Smooth muscle cell of the brain vasculature (primary cell): Measurements from ENCODE around the gene CMSS1.

Experiments
- DNase-seq: peaks from one replicate; pipeline ENCODE4 v3.0.0-alpha.2; 2012; ENCODE audit warnings: low read depth, low spot score

Gene CMSS1

GRCh38 chr3:100173961-100174360 lies 356.3 kb downstream of the CMSS1 start:
- no peak for DNase-seq

GRCh38 chr3:100175637-100176280 lies 358.1 kb downstream of the CMSS1 start:
- no peak for DNase-seq

- DNase-seq = no peak
These were observed 362.2 kb downstream of the CMSS1 start for GRCh38 chr3:100179692-100180349.

- no peak for DNase-seq
These were observed 366.0 kb downstream of the CMSS1 start for GRCh38 chr3:100183608-100184125.

GRCh38 chr3:100184948-100185570 lies 367.4 kb downstream of the CMSS1 start:
- DNase-seq = no peak

- no peak for DNase-seq
These were observed 368.2 kb downstream of the CMSS1 start for GRCh38 chr3:100185847-100186246.

- DNase-seq = no peak
These were observed 371.8 kb downstream of the CMSS1 start for GRCh38 chr3:100189444-100189964.

GRCh38 chr3:100195375-100195774 lies 377.7 kb downstream of the CMSS1 start:
- no peak for DNase-seq

GRCh38 chr3:100197876-100198275 lies 380.2 kb downstream of the CMSS1 start:
- DNase-seq = no peak

GRCh38 chr3:100198579-100199269 lies 381.1 kb downstream of the CMSS1 start:
- no peak for DNase-seq

GRCh38 chr3:100205171-100205570 lies 387.5 kb downstream of the CMSS1 start:
- no peak for DNase-seq

- DNase-seq = no peak
These were observed 389.0 kb downstream of the CMSS1 start for GRCh38 chr3:100206687-100207086.

GRCh38 chr3:100207886-100208285 lies 390.2 kb downstream of the CMSS1 start:
- no peak for DNase-seq

GRCh38 chr3:100209169-100209568 lies 391.5 kb downstream of the CMSS1 start:
- no peak for DNase-seq

- no peak for DNase-seq
These were observed 392.5 kb downstream of the CMSS1 start for GRCh38 chr3:100209948-100210771.

- peak; percentile 15 for DNase-seq
These were observed 393.1 kb downstream of the CMSS1 start for GRCh38 chr3:100210772-100211135.

- DNase-seq = no peak
These were observed 396.4 kb downstream of the CMSS1 start for GRCh38 chr3:100213891-100214573.

- no peak for DNase-seq
These were observed 396.9 kb downstream of the CMSS1 start for GRCh38 chr3:100214574-100214964.

- DNase-seq = no peak
These were observed 399.1 kb downstream of the CMSS1 start for GRCh38 chr3:100216713-100217112.

- no peak for DNase-seq
These were observed 403.5 kb downstream of the CMSS1 start for GRCh38 chr3:100221159-100221558.

- DNase-seq = no peak
These were observed 407.5 kb downstream of the CMSS1 start for GRCh38 chr3:100225193-100225592.
